Measurements from ENCODE around the gene TIGD2.
"Not testable (repeated sequence)": the region's sequence is repeated elsewhere in the genome, so short reads cannot be mapped to it uniquely, and the experiment has no call there.

Gene TIGD2

DNA sequence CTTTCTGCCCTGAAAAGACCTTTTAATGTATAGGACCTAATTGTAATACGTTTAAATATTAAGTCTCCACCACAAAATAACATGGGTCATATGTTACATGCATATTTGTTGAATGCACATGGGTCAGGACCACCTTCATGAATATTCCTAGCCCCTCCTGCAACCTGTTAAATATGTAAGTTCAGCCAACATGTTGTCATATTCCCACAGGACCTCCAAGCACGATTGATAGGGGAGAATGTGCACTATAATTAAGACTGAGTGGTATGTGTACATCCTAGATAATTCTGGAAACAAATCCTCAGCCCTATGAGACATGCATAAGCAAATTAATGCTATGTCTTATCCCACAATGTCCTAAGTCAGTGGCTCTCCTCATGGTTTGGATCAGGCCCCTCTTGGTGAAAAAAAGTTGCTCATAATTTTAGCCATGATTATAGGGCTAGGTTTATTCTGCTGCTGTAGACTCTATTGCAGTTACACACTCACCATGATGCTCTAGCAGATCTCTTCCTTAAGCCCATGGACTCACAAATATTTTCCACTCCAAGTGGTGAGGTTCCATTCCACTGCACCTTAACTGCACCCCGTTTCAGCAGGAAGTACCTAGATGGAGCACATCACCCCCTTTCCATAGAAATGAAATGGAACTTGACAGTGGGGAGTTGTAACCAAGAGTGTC is 10.2 kb downstream of the TIGD2 start:
- no peak for DNase-seq

DNA sequence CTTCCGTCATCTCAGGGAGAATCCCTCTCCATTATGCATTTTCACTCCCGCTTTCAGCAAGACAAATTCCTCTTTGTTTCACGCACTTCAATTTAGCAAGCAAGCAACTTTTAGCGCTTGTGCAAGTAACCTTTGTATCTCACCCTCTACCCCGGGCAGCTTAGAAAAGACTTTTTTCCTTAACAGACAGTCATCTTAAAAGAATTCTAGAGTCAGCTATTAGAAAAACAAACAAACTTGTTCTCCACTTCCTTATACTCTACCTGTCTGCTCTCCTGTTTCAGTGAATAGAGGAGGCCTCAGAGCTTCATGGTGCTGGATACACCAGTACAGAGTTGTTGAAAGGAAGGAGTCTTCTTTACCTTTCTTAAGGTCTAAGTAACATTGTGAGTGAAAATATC is 12.1 kb downstream of the TIGD2 start:
- DNase-seq, result no peak

GRCh38 chr4:89125901-89126782 is 14.8 kb downstream of the TIGD2 start:
- no peak for DNase-seq

- DNase-seq, result peak; percentile 53
These were observed 17.8 kb downstream of the TIGD2 start for GRCh38 chr4:89129080-89129640.

DNA sequence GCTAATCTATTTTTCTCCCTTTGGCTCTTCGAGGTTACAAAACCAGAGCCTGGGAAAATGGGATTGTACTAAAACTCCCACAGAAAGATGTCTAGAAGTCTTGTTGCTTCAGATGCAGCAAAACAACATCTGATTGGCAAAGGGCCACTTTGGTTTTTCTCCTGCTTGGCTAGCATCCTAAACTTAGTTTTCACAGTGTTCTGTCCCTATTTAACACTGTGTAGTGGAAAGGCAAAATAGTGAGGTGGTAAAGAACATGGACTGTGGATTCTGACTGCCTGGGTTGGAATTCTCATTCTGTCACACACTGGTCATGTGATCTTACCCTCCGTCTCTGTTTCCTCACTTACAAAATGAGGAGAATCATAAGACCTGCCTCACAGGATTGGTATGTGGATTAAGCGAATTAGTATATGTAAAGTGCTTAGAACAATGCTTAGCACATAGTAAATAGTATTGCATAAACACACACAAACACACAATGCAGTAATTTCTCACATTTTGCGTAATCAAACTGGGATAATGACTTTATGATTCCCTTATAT is 23.5 kb downstream of the TIGD2 start:
- DNase-seq, result peak; percentile 60

GRCh38 chr4:89136525-89136924 is 25.2 kb downstream of the TIGD2 start:
- DNase-seq, result no peak

DNA sequence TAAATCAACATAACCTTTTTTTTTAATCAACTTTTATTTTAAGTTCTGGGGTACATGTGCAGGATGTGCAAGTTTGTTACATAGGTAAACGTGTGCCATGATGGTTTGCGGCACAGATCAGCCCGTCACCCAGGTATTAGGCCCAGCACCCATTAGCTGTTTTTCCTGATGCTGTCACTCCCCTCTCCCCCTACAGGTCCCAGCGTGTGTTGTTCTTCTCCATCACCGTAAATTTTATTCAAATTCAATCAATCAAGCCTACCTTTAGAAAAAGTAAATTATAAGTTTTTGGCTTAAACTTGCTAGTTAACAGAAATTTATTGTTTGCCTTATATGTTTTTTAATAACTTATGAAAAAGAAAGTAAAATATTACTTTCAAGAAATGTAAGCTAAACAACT is 25.9 kb downstream of the TIGD2 start:
- no peak for DNase-seq

GRCh38 chr4:89137695-89138094 is 26.4 kb downstream of the TIGD2 start:
- no peak for DNase-seq

DNA sequence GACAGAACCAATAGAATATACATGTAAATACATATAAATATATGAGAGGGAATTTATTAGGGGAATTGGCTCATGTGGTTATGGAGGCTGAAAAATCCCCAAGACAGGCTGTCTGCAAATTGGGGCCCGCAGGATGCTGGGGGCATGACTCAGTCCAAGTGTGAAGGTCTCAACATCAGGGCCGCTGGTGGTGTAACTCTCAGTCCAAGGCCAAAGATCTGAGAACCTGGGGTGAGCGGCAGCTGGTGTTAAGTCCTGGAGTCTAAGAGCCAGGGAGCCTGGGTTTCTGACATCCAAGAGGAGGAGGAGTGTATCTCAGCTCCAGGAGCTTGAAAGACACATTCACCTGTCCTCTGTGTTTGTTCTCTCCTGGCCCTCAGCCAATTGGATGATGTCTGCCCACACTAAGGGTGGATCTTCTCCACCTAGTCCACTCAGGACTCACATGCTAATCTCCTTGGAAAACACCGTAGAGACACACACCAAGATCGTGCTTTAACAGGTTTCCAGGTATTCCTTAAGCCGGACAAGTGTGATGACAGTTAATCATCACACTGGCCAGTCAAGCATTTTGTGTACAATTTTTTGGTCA is 28.9 kb downstream of the TIGD2 start:
- DNase-seq, result no peak

- no peak for DNase-seq
These were observed 31.6 kb downstream of the TIGD2 start for GRCh38 chr4:89142691-89143669.

- DNase-seq, result not testable (repeated sequence)
These were observed 33.3 kb downstream of the TIGD2 start for GRCh38 chr4:89144652-89145051.

DNA sequence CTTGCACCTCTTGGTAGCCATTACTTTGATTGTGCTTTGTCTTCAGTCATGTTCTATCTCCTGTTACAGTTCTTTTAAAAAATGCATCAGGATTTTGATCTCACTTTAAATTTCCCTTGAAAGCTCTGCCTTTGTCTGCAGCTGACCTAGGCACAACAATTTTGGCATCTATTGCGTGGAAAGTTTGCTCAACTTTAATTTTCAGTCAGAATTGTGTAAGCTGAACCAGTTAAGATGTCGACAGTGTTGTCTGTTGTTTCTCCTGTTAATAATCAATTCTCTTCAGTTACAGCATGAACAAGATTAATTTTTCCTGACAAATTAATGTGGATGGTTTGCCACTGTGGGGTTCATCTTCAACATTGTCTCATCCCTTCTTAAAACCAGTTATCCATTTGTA is 34.9 kb downstream of the TIGD2 start:
- no peak for DNase-seq

GRCh38 chr4:89152972-89153371 is 41.6 kb downstream of the TIGD2 start:
- DNase-seq, result peak; percentile 27

GRCh38 chr4:89156174-89156914 is 45.0 kb downstream of the TIGD2 start:
- DNase-seq, result no peak

DNA sequence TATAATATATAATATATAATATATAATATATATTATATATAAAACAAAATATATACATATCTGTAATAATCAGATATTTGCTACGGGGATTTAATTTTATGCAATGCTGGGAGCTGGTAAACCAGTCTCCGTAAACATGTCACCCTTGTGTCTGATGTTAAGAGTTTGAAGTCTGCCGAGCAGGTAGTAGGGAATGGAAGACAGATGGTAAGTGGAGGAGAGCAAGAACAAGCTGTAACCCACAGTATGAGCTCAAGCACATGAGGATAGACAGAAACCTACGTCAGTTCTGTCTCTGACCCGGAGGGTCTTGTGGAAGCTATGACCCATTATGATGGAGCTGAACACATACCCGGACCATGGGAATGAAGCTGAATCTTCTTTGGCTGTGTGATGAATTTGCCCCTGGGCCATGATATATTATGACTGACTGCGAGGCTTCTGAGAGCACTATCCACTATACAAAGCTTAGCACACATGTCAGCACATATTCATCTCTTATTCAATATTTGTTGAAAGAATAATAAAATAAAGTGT is 46.2 kb downstream of the TIGD2 start:
- no peak for DNase-seq

DNA sequence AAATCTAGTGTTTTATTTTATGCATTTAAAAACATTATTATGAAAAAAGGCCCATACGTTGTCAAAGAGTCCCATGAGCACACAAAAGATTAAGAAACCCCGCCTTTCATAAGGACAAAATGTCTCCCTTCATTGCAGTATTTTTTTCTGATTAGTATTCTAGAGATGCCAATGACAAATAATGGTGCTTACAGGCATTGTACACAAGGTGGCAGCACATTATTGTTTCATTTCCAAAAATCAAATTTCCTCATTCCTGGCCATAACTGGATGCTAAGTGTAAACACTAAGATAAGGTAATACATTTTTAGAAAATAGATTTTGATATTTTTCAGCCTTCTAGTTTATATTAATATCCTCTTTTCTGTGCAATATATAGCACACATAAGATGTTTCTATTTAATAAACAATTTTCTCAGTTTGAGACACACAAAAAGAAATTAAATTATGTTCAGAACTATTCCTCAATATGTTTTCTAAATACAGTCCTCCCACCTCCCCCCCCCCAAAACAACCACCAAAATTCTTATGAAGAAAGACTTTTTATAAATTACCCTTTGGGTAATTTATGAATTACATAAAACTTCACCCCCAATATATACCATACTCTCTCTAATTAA is 47.7 kb downstream of the TIGD2 start:
- peak; percentile 51 for DNase-seq

DNA sequence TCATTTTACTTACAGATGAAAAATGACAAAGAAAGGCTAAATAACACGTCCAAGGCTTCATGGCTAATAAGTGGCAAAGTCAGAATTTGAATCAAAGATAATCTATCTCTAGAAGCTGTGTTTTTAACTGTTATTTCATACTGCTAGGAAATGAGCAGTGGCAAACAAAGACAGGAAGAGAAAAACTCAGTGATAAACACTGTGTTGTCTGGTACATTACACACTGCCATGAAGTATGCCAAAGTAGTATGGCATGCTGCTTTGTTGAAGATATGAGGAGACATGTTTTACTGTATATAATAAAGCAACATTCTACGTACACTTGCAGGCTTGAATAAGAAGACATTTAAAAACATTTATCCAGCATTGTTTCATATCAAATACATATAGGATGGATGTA is 49.5 kb downstream of the TIGD2 start:
- DNase-seq, result no peak

- DNase-seq, result no peak
These were observed 50.5 kb downstream of the TIGD2 start for GRCh38 chr4:89161841-89162240.

- DNase-seq, result no peak
These were observed 51.2 kb downstream of the TIGD2 start for GRCh38 chr4:89162496-89162895.

GRCh38 chr4:89162987-89163386 is 51.7 kb downstream of the TIGD2 start:
- no peak for DNase-seq

DNA sequence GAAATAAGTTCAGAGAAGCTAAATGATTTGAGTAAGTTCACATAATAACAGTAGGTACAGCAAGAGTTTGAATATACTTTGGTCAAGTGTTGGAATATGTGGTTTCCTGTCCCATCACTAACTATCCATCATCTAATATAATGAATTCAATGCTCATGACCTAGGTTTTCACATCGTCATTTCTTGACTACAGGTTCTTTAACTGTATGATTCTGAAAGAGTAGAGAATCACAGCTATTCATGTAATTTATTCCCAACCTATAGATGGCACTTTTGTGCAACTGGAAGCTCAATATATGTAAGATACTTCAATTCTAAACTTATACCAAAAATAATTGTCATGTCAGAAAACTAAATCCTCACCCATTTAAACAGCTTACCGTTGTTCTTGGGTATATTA is 53.1 kb downstream of the TIGD2 start:
- no peak for DNase-seq
